ENCODE data around the gene EGFL7. TPM values are rescaled to one million over a fixed set of nuclear protein-coding genes. Genes with fewer than 3 reads are reported as not detected.
"Not testable (repeated sequence)": the region's sequence is repeated elsewhere in the genome, so short reads cannot be mapped to it uniquely, and the experiment has no call there.

EGFL7 gene
- total and polyA plus RNA-seq, 3 donors from 2014 or later = 68.5 to 106 (median 101) TPM

- Histone ChIP-seq H3K9me3 (no peaks in the 10 kb centered on the region), H3K4me1 (peaks cover 3% of the 10 kb centered on the region), H3K27me3 (no peaks in the 10 kb centered on the region), H3K36me3 (ENCODE audit: low read depth, missing control alignments) (no peaks in the 10 kb centered on the region), H3K27ac (no peak overlapping the region), H3K4me3 (no peak overlapping the region)
- TF ChIP-seq POLR2A (IDR thresholded peaks at IDR 0.05) (no peak), CTCF (IDR thresholded peaks at IDR 0.05) (no peak)
- no peak for DNase-seq
- 65 to 70% methylated on average over 12 of the region's 12 CpGs for WGBS, 2 donors
- intact Hi-C loops (cut with DNase I; ENCODE audit: low total_unique reads) = no loop called here
These were observed 32.1 kb upstream of the EGFL7 start for GRCh38 chr9:136630662-136630992.

- no peaks in the 10 kb centered on the region for H3K9me3 ChIP-seq
- DNase-seq = peak; percentile 79
- H3K27me3 ChIP-seq = no peaks in the 10 kb centered on the region
- TF ChIP-seq CTCF (IDR thresholded peaks at IDR 0.05) (peak; percentile 58 to 76 (median 72)), POLR2A (IDR thresholded peaks at IDR 0.05) (no peak)
- 53 to 57% methylated on average over 31 of the region's 31 CpGs for WGBS, 2 donors
- intact Hi-C loops (cut with DNase I; ENCODE audit: low total_unique reads) = no loop called here
- no peak overlapping the region for H3K4me3 ChIP-seq
- H3K27ac ChIP-seq = no peak overlapping the region
- no peaks in the 10 kb centered on the region for H3K4me1 ChIP-seq
- H3K36me3 ChIP-seq (ENCODE audit: low read depth, missing control alignments) = no peaks in the 10 kb centered on the region
These were observed 31.4 kb upstream of the EGFL7 start for GRCh38 chr9:136631038-136632000.

GRCh38 chr9:136632072-136632471, 30.6 kb upstream of the EGFL7 start:
- H3K4me3 ChIP-seq; DNase-seq; H3K27ac ChIP-seq; intact Hi-C loops (cut with DNase I; ENCODE audit: low total_unique reads); H3K4me1 ChIP-seq; H3K27me3 ChIP-seq; H3K9me3 ChIP-seq; H3K36me3 ChIP-seq (ENCODE audit: low read depth, missing control alignments): not testable (repeated sequence)
- 33 to 50% methylated on average over 11 to 13 of the region's 13 CpGs for WGBS, 2 donors

- DNase-seq; H3K27me3 ChIP-seq; H3K4me1 ChIP-seq; H3K36me3 ChIP-seq (ENCODE audit: low read depth, missing control alignments); H3K27ac ChIP-seq; H3K9me3 ChIP-seq; H3K4me3 ChIP-seq; intact Hi-C loops (cut with DNase I; ENCODE audit: low total_unique reads): not testable (repeated sequence)
- 67 to 68% methylated on average over 36 of the region's 36 CpGs for WGBS, 2 donors
These were observed 30.1 kb upstream of the EGFL7 start for GRCh38 chr9:136632491-136633106.

- H3K4me3 ChIP-seq = no peak overlapping the region
- DNase-seq = no peak
- no peaks in the 10 kb centered on the region for H3K9me3 ChIP-seq
- 59 to 64% methylated on average over 11 of the region's 11 CpGs for WGBS, 2 donors
- intact Hi-C loops (cut with DNase I; ENCODE audit: low total_unique reads) = no loop called here
- no peak overlapping the region for H3K27ac ChIP-seq
- no peaks in the 10 kb centered on the region for H3K27me3 ChIP-seq
- H3K36me3 ChIP-seq (ENCODE audit: low read depth, missing control alignments) = no peaks in the 10 kb centered on the region
- no peaks in the 10 kb centered on the region for H3K4me1 ChIP-seq
- no peak for TF ChIP-seq CTCF (IDR thresholded peaks at IDR 0.05)
- TF ChIP-seq POLR2A (IDR thresholded peaks at IDR 0.05) = no peak
These were observed 27.8 kb upstream of the EGFL7 start for GRCh38 chr9:136634904-136635303.
